Hepatocyte (in vitro differentiated cells): ENCODE measurements around the gene MAP6. TPM values are rescaled to one million over a fixed set of nuclear protein-coding genes. Genes with fewer than 3 reads are reported as not detected.

ENCODE experiments used
- DNase-seq: peaks from one replicate; pipeline ENCODE4 v3.0.0-alpha.2; 2016; ENCODE audit warnings: low spot score
- H2AFZ ChIP-seq: fragments of 200-600 bp; sonication (generic); 2 replicates; pipeline ENCODE4 v1.6.0; 2016; ENCODE audit warnings: antibody characterized with exemption, mild to moderate bottlenecking
- H3K27ac ChIP-seq: fragments of 200-600 bp; sonication (generic); 2 replicates; pipeline ENCODE4 v1.5.1; 2016; ENCODE audit warnings: mild to moderate bottlenecking
- H3K27me3 ChIP-seq: fragments of 200-600 bp; sonication (generic); 2 replicates; pipeline ENCODE4 v1.6.1; 2016
- H3K36me3 ChIP-seq: fragments of 200-600 bp; sonication (generic); replicated peaks from 2 replicates; pipeline ENCODE4 v1.5.1; 2016; ENCODE audit warnings: low read depth; ENCODE audit not compliant: insufficient read depth
- H3K4me1 ChIP-seq: fragments of 200-600 bp; sonication (generic); 2 replicates; pipeline ENCODE4 v1.5.1; 2016; ENCODE audit warnings: mild to moderate bottlenecking, moderate library complexity; ENCODE audit not compliant: insufficient read depth
- H3K4me2 ChIP-seq: fragments of 200-600 bp; sonication (generic); 2 replicates; pipeline ENCODE4 v1.6.0; 2016
- H3K4me3 ChIP-seq: fragments of 200-600 bp; sonication (generic); 2 replicates; pipeline ENCODE4 v1.5.1; 2016; ENCODE audit warnings: mild to moderate bottlenecking
- H3K79me2 ChIP-seq: fragments of 200-600 bp; sonication (generic); 2 replicates; pipeline ENCODE4 v1.6.0; 2017; ENCODE audit warnings: mild to moderate bottlenecking
- H3K9me2 ChIP-seq: fragments of 200-600 bp; sonication (generic); replicated peaks from 2 replicates; pipeline ENCODE4 v1.6.0; 2017; ENCODE audit warnings: mild to moderate bottlenecking; ENCODE audit not compliant: insufficient read depth
- H3K9me3 ChIP-seq: fragments of 200-600 bp; sonication (generic); 2 replicates; pipeline ENCODE4 v1.5.1; 2016; ENCODE audit warnings: low read depth, mild to moderate bottlenecking
- H4K20me1 ChIP-seq: fragments of 200-600 bp; sonication (generic); 2 replicates; pipeline ENCODE4 v1.6.0; 2016; ENCODE audit warnings: mild to moderate bottlenecking; ENCODE audit not compliant: insufficient read depth, poor library complexity, severe bottlenecking
- CTCF ChIP-seq: fragments of 200-600 bp; sonication (generic); IDR thresholded peaks from 2 replicates; pipeline ENCODE4 v1.5.1; 2016; ENCODE audit warnings: antibody characterized with exemption, mild to moderate bottlenecking; ENCODE audit not compliant: poor library complexity
- EZH2 ChIP-seq: fragments of 200-600 bp; sonication (generic); IDR thresholded peaks from 2 replicates; pipeline ENCODE4 v1.6.1; 2016; ENCODE audit warnings: antibody characterized with exemption, mild to moderate bottlenecking, borderline replicate concordance
- EZH2phosphoT487 ChIP-seq: fragments of 200-600 bp; sonication (generic); IDR thresholded peaks from one replicate; pipeline ENCODE4 v1.6.1; 2018; ENCODE audit warnings: antibody characterized with exemption, mild to moderate bottlenecking, low read depth, moderate library complexity; ENCODE audit not compliant: unreplicated experiment, severe bottlenecking
- WGBS: methylation state at CpG from one replicate; pipeline ENCODE4 v1.1.6; 2016; ENCODE audit warnings: low lambda C conversion rate; ENCODE audit errors: missing lambda C conversion rate; 5-methylcytosine and 5-hydroxymethylcytosine counted together
- polyA plus RNA-seq: library from polyadenylated mRNA; unstranded; fragments of >200 nt; fragmentation: Nextera tagmentation; extraction: Ambion mirVana; gene quantifications from 2 replicates; pipeline ENCODE4 v1.2.1, GENCODE V29; 2016
- total RNA-seq: library from RNA; depleted of rRNA; stranded (reverse); fragments of >200 nt; gene quantifications from 2 replicates; pipeline ENCODE4 v1.2.3, GENCODE V29; 2014

MAP6 gene
- total and polyA plus RNA-seq, 2 experiments from 2014 or later, result 3.8 to 6.4 TPM

GRCh38 chr11:75642402-75643113, 26.3 kb downstream of the MAP6 start:
- WGBS, result 94% methylated on average over 2 of the region's 2 CpGs
- H3K27ac ChIP-seq, result no peak overlapping the region
- no peaks in the 10 kb centered on the region for H3K9me3 ChIP-seq
- no peaks in the 10 kb centered on the region for H3K9me2 ChIP-seq
- H3K4me3 ChIP-seq, result no peak overlapping the region
- no peaks in the 10 kb centered on the region for H4K20me1 ChIP-seq
- no peak for DNase-seq
- no peaks in the 10 kb centered on the region for H3K36me3 ChIP-seq
- no peak overlapping the region for H2AFZ ChIP-seq
- no peak for TF ChIP-seq CTCF
- no peak for TF ChIP-seq EZH2
- TF ChIP-seq EZH2phosphoT487, result no peak
- H3K4me1 ChIP-seq, result peaks cover 9% of the 10 kb centered on the region
- H3K79me2 ChIP-seq, result no peaks in the 10 kb centered on the region
- no peaks in the 10 kb centered on the region for H3K27me3 ChIP-seq
- no peak overlapping the region for H3K4me2 ChIP-seq

DNA sequence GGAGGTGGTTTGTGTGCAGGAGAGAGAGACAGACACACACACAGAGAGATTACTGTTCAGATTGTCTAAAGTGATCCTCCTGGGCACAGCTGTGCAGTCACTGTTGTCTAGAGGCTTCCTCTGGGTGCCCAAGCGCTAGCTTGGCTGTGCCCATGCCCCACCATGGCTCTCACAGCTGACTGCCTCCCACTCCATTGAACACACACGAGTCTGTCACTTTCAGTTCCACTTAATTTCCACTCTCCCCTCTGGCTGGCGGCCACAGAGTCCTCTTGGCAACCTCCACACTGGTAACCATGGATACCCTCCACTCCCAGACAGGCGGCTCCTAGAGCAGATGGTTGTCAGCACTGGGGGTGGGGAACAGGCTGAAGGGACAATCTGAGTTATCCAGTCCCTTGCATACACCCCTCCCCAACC, 29.1 kb downstream of the MAP6 start:
- Histone ChIP-seq H3K27ac (no peak overlapping the region), H3K4me2 (peak overlapping the region; percentile 44), H3K79me2 (no peaks in the 10 kb centered on the region), H3K27me3 (no peaks in the 10 kb centered on the region), H2AFZ (no peak overlapping the region), H4K20me1 (no peaks in the 10 kb centered on the region), H3K4me1 (peaks cover 17% of the 10 kb centered on the region), H3K36me3 (no peaks in the 10 kb centered on the region), H3K9me2 (no peaks in the 10 kb centered on the region), H3K9me3 (no peaks in the 10 kb centered on the region), H3K4me3 (no peak overlapping the region)
- TF ChIP-seq EZH2phosphoT487, result no peak
- no peak for TF ChIP-seq CTCF
- TF ChIP-seq EZH2, result no peak
- DNase-seq, result peak; percentile 67
- 19% methylated on average over 4 of the region's 4 CpGs for WGBS

- no peak for TF ChIP-seq EZH2
- TF ChIP-seq EZH2phosphoT487, result no peak
- no peak for TF ChIP-seq CTCF
- H3K9me3 ChIP-seq, result no peaks in the 10 kb centered on the region
- H4K20me1 ChIP-seq, result no peaks in the 10 kb centered on the region
- no peaks in the 10 kb centered on the region for H3K9me2 ChIP-seq
- no peak overlapping the region for H3K4me3 ChIP-seq
- H2AFZ ChIP-seq, result no peak overlapping the region
- no peak overlapping the region for H3K4me2 ChIP-seq
- H3K79me2 ChIP-seq, result no peaks in the 10 kb centered on the region
- H3K27me3 ChIP-seq, result no peaks in the 10 kb centered on the region
- WGBS, result 100% methylated on average over 1 of the region's 1 CpG
- H3K27ac ChIP-seq, result no peak overlapping the region
- DNase-seq, result no peak
- no peaks in the 10 kb centered on the region for H3K36me3 ChIP-seq
- H3K4me1 ChIP-seq, result peaks cover 30% of the 10 kb centered on the region
These were observed 30.8 kb downstream of the MAP6 start for GRCh38 chr11:75637998-75638397.
